Spleen (tissue), 11 donors: ENCODE results near the gene DLG1. TPM values are rescaled to one million over a fixed set of nuclear protein-coding genes. Genes with fewer than 3 reads are reported as not detected.

Source experiments
- DNase-seq: peaks from one replicate; pipeline ENCODE4 v3.0.0-alpha.2; 2020
- H3K27ac ChIP-seq, 8 donors: fragments of 200-600 bp; sonication (generic) in 7 of 8; 1 replicate in 4 of 8; 2 replicates in 4 of 8; pipeline versions ENCODE4 v1.5.0 to v1.8.0; 2016 to 2021; ENCODE audit warnings: inconsistent platforms in 4 of 8, mild to moderate bottlenecking in 4 of 8, moderate library complexity in 1 of 8
- H3K27me3 ChIP-seq, 7 donors: fragments of 200-600 bp; sonication (generic) in 6 of 7; replicated peaks in 1 of 7; 1 replicate in 4 of 7; 2 replicates in 3 of 7; pipeline versions ENCODE4 v1.5.0 to v1.8.0; 2016 to 2021; ENCODE audit warnings: inconsistent platforms in 3 of 7, mild to moderate bottlenecking in 1 of 7
- H3K36me3 ChIP-seq, 6 donors: fragments of 200-600 bp; sonication (generic) in 5 of 6; 1 replicate in 4 of 6; 2 replicates in 2 of 6; pipeline versions ENCODE4 v1.5.0 to v1.8.0; 2016 to 2021; ENCODE audit warnings: inconsistent platforms in 2 of 6
- H3K4me1 ChIP-seq, 6 donors: fragments of 200-600 bp; sonication (generic) in 5 of 6; 1 replicate in 3 of 6; 2 replicates in 3 of 6; pipeline versions ENCODE4 v1.5.0 to v1.8.0; 2016 to 2021; ENCODE audit warnings: inconsistent platforms in 3 of 6
- H3K4me3 ChIP-seq, 8 donors: fragments of 200-600 bp; sonication (generic) in 7 of 8; 1 replicate in 4 of 8; 2 replicates in 4 of 8; pipeline versions ENCODE4 v1.5.0 to v1.8.0; 2016 to 2021; ENCODE audit warnings: inconsistent platforms in 4 of 8, mild to moderate bottlenecking in 4 of 8, moderate library complexity in 2 of 8
- H3K9me3 ChIP-seq, 8 donors: fragments of 200-600 bp; sonication (generic) in 7 of 8; 1 replicate in 4 of 8; 2 replicates in 4 of 8; pipeline versions ENCODE4 v1.5.0 to v1.8.0; 2016 to 2021; ENCODE audit warnings: inconsistent platforms in 4 of 8
- CTCF ChIP-seq, 11 experiments: fragments of 200-600 bp in 7 of 11; fragments of 450-650 bp in 4 of 11; sonication (generic) in 4 of 11; IDR thresholded peaks in 8 of 11; conservative IDR thresholded peaks in 3 of 11; 1 replicate in 7 of 11; 2 replicates in 4 of 11; pipeline versions ENCODE4 v1.4.0 to v1.8.0; 2016 to 2021; ENCODE audit warnings: antibody characterized with exemption in 11 of 11, inconsistent platforms in 4 of 11, mild to moderate bottlenecking in 1 of 11
- POLR2A ChIP-seq, 3 donors: fragments of 450-650 bp; IDR thresholded peaks; one replicate each; pipeline ENCODE4 v1.5.1; 2017; ENCODE audit warnings: antibody characterized with exemption in 3 of 3, mild to moderate bottlenecking in 1 of 3
- POLR2AphosphoS5 ChIP-seq, 3 donors: sonication (generic); formaldehyde crosslinking; IDR thresholded peaks; one replicate each; pipeline ENCODE4 v1.5.1; 2017; ENCODE audit warnings: antibody characterized with exemption in 3 of 3
- WGBS, 5 donors: extraction: QIAGEN DNeasy Blood & Tissue Kit in 3 of 5; methylation state at CpG; one replicate each; pipeline versions ENCODE4 v1.1.5 to v1.1.7; 2013 to 2018; 5-methylcytosine and 5-hydroxymethylcytosine counted together
- intact Hi-C: fragments of 100-400 bp; cut with DNase I; formaldehyde crosslinking; loops from one replicate; pipeline ENCODE4 v1.15.0; 2023; ENCODE audit warnings: low total_unique reads
- polyA plus RNA-seq, 3 donors: library from polyadenylated mRNA; stranded (reverse); fragments of 200-250 nt; gene quantifications; one replicate each; pipeline ENCODE4 v1.2.1, GENCODE V29; 2013
- total RNA-seq, 7 donors: library from RNA; depleted of rRNA in 3 of 7; stranded (reverse); fragments of >200 nt in 3 of 7; fragmentation: NEBNext Ultra II Directional in 4 of 7; extraction: Animal tissue kit (Norgen Biotek cat#: 25700) in 4 of 7; gene quantifications; one replicate each; pipeline versions ENCODE4 v1.1.0 to v1.2.1, GENCODE V29; 2016 to 2021
- donor health status: healthy with polysubstance abuse.
- donor health status: DM: no; HTN: no; CAD: no; lungs with moderate emphysema.
- donor health status: DM: no; HTN: no; CAD: no.
- donor health status: Bipolar disorder and iron deficiency.
- donor health status: healthy.
- donor health status: DM: no; HTN: no; CAD: no.
- donor health status: DM: yes; HTN: yes; CAD: no.

The DLG1 gene
- total and polyA plus RNA-seq, 10 donors, result 11.0 to 92.3 (median 59.1) TPM

GRCh38 chr3:197309528-197310361, 11.3 kb upstream of the DLG1 start:
- no peak for DNase-seq
- Histone ChIP-seq H3K4me3 (no peak overlapping the region), H3K4me1 (peaks cover 0 to 19% (median 9%) of the 10 kb centered on the region in 6 donors), H3K27ac (peak overlapping the region in 2 of 8 donors; percentile 10 to 43), H3K9me3 (no peaks in the 10 kb centered on the region), H3K36me3 (no peaks in the 10 kb centered on the region), H3K27me3 (no peaks in the 10 kb centered on the region)
- intact Hi-C loops, result no loop called here
- WGBS, 5 donors, result 42 to 64% (median 60%) methylated on average over 5 of the region's 5 CpGs
- TF ChIP-seq POLR2AphosphoS5 (IDR thresholded peaks at IDR 0.05) (no peak), CTCF (IDR thresholded peaks at IDR 0.05 in 8 of 11, conservative IDR thresholded peaks at IDR 0.05 in 3 of 11) (no peak), POLR2A (IDR thresholded peaks at IDR 0.05) (no peak)

- H3K9me3 ChIP-seq, result no peaks in the 10 kb centered on the region
- intact Hi-C loops, result no loop called here
- TF ChIP-seq POLR2AphosphoS5 (IDR thresholded peaks at IDR 0.05) (no peak), CTCF (IDR thresholded peaks at IDR 0.05 in 8 of 11, conservative IDR thresholded peaks at IDR 0.05 in 3 of 11) (no peak), POLR2A (IDR thresholded peaks at IDR 0.05) (no peak)
- H3K4me3 ChIP-seq, result no peak overlapping the region
- WGBS, 5 donors, result 73 to 87% (median 82%) methylated on average over 3 of the region's 3 CpGs
- DNase-seq, result no peak
- H3K27ac ChIP-seq, result no peak overlapping the region
- H3K36me3 ChIP-seq, result no peaks in the 10 kb centered on the region
- H3K4me1 ChIP-seq, result peaks cover 0 to 19% (median 9%) of the 10 kb centered on the region in 6 donors
- peaks cover 0 to 4% (median 0%) of the 10 kb centered on the region in 7 donors for H3K27me3 ChIP-seq
Measured at GRCh38 chr3:197308591-197308990, 10.2 kb upstream of the DLG1 start.

GRCh38 chr3:197306374-197307086, 8.1 kb upstream of the DLG1 start:
- no peak for DNase-seq
- intact Hi-C loops, result no loop called here
- TF ChIP-seq POLR2A (IDR thresholded peaks at IDR 0.05) (no peak), CTCF (IDR thresholded peaks at IDR 0.05 in 8 of 11, conservative IDR thresholded peaks at IDR 0.05 in 3 of 11) (no peak), POLR2AphosphoS5 (IDR thresholded peaks at IDR 0.05) (no peak)
- Histone ChIP-seq H3K4me3 (no peak overlapping the region), H3K27me3 (peaks cover 0 to 4% (median 0%) of the 10 kb centered on the region in 7 donors), H3K4me1 (peaks cover 0 to 19% (median 9%) of the 10 kb centered on the region in 6 donors), H3K27ac (no peak overlapping the region), H3K9me3 (no peaks in the 10 kb centered on the region), H3K36me3 (no peaks in the 10 kb centered on the region)
- WGBS, 5 donors, result 89 to 96% (median 93%) methylated on average over 7 of the region's 7 CpGs

- no peak for DNase-seq
- H3K4me3 ChIP-seq, result no peak overlapping the region
- intact Hi-C loops, result no loop called here
Measured at GRCh38 chr3:197305854-197306253, 7.4 kb upstream of the DLG1 start.

More at GRCh38 chr3:197305854-197306253, 7.4 kb upstream of the DLG1 start:
- 30 to 60% (median 50%) methylated on average over 1 of the region's 1 CpG for WGBS, 5 donors
- no peaks in the 10 kb centered on the region for H3K36me3 ChIP-seq
- H3K27me3 ChIP-seq, result peaks cover 0 to 4% (median 0%) of the 10 kb centered on the region in 7 donors
- TF ChIP-seq CTCF (IDR thresholded peaks at IDR 0.05 in 8 of 11, conservative IDR thresholded peaks at IDR 0.05 in 3 of 11) (no peak), POLR2A (IDR thresholded peaks at IDR 0.05) (no peak), POLR2AphosphoS5 (IDR thresholded peaks at IDR 0.05) (no peak)
- no peaks in the 10 kb centered on the region for H3K9me3 ChIP-seq
- no peak overlapping the region for H3K27ac ChIP-seq
- H3K4me1 ChIP-seq, result peaks cover 0 to 19% (median 9%) of the 10 kb centered on the region in 6 donors
